Peyer's patch (tissue), 4 donors: ENCODE measurements around the gene BMPR2.

Experiments used
- POLR2A ChIP-seq, 2 donors: fragments of 450-650 bp; IDR thresholded peaks; one replicate each; pipeline ENCODE4 v1.5.1; 2017; ENCODE audit warnings: antibody characterized with exemption in 2 of 2, mild to moderate bottlenecking in 2 of 2, moderate library complexity in 2 of 2
- TF ChIP-seq, protein P1 (sequence below), 6 experiments: fragments of 450-650 bp in 4 of 6; fragments of 200-600 bp in 2 of 6; sonication (generic) in 1 of 6; IDR thresholded peaks; one replicate each; pipeline ENCODE4 v1.5.1; 2017 to 2019; ENCODE audit warnings: antibody characterized with exemption in 6 of 6, mild to moderate bottlenecking in 3 of 6, moderate library complexity in 1 of 6

DNA sequence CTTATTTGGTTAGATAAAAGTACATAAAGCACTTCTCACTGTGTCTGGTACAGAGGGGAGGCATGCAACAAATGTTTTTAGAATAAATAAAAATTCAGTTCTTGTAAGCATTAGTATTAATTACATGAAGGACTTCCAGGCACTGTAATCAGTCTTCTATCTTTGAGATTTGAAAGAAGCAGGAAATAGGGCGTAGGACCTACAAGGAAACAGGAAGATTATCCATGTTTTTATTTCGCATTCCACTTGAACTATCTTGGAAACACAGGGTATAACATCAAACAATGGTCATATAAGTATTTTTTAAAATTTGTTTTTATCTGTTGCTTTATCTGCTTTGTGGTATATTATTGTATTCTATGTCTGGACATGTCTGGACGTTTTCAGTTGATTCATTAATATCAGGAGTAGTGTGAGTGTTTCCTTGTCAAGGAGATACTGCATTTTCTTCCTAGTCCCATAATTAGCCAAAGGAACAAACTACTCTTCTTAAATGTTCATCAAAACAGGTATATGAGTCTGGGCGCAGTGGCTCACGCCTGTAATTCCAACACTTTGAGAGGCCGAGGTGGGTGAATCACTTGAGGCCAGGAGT, 32.5 kb downstream of the BMPR2 start:
- TF ChIP-seq, protein P1, sequence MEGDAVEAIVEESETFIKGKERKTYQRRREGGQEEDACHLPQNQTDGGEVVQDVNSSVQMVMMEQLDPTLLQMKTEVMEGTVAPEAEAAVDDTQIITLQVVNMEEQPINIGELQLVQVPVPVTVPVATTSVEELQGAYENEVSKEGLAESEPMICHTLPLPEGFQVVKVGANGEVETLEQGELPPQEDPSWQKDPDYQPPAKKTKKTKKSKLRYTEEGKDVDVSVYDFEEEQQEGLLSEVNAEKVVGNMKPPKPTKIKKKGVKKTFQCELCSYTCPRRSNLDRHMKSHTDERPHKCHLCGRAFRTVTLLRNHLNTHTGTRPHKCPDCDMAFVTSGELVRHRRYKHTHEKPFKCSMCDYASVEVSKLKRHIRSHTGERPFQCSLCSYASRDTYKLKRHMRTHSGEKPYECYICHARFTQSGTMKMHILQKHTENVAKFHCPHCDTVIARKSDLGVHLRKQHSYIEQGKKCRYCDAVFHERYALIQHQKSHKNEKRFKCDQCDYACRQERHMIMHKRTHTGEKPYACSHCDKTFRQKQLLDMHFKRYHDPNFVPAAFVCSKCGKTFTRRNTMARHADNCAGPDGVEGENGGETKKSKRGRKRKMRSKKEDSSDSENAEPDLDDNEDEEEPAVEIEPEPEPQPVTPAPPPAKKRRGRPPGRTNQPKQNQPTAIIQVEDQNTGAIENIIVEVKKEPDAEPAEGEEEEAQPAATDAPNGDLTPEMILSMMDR (IDR thresholded peaks at IDR 0.05): no peak
- no peak for TF ChIP-seq POLR2A (IDR thresholded peaks at IDR 0.05)
